ENCODE measurements around the gene ADAMTSL3. TPM values are rescaled to one million over a fixed set of nuclear protein-coding genes. Genes with fewer than 3 reads are reported as not detected.

ADAMTSL3 gene
- total RNA-seq, 2 donors from 2014 or later, result 1.6 to 8.7 TPM

- DNase-seq (no peak), ATAC-seq (no peak)
- intact Hi-C loops (cut with DNase I, micrococcal nuclease), result no loop called here
Observed at GRCh38 chr15:83973816-83974215, 319.9 kb downstream of the ADAMTSL3 start.

GRCh38 chr15:83977992-83978391 is 324.1 kb downstream of the ADAMTSL3 start:
- no peak for DNase-seq
- ATAC-seq, result no peak
- intact Hi-C loops (cut with DNase I, micrococcal nuclease), result no loop called here

GRCh38 chr15:83978588-83978987 is 324.7 kb downstream of the ADAMTSL3 start:
- DNase-seq (no peak), ATAC-seq (no peak)
- intact Hi-C loops (cut with DNase I, micrococcal nuclease), result no loop called here

- no peak for DNase-seq
- intact Hi-C loops (cut with DNase I, micrococcal nuclease), result no loop called here
- no peak for ATAC-seq
Observed at GRCh38 chr15:83980637-83981036, 326.7 kb downstream of the ADAMTSL3 start.

- ATAC-seq (no peak), DNase-seq (no peak)
- intact Hi-C loops (cut with DNase I, micrococcal nuclease), result no loop called here
Observed at GRCh38 chr15:83982748-83983147, 328.8 kb downstream of the ADAMTSL3 start.

GRCh38 chr15:83983634-83984458 is 329.9 kb downstream of the ADAMTSL3 start:
- intact Hi-C loops (cut with DNase I, micrococcal nuclease), result no loop called here
- no peak for ATAC-seq
- no peak for DNase-seq

DNA sequence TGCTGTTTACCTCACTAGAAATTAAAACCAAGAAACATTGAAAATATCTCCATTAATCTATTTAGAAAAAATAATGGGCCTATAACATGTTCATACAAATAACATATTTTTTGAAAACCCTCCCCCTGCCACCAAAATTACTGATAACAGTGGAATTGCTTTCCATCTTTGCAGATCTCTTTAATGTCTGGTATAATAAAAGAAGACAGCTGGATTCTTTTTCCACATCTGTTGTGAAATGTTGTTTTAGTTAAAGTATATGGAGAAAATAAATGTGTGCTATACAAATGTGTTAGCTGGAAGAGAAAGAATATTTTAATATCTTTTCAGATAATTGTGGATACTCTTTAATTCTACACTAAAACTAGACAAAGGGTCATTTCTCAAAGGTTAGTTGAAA is 330.7 kb downstream of the ADAMTSL3 start:
- intact Hi-C loops (cut with DNase I, micrococcal nuclease), result no loop called here
- no peak for ATAC-seq

GRCh38 chr15:83991163-83991562 is 337.2 kb downstream of the ADAMTSL3 start:
- intact Hi-C loops (cut with DNase I, micrococcal nuclease), result no loop called here
- DNase-seq (no peak), ATAC-seq (no peak)

More for the DNA sequence above, 330.7 kb downstream of the ADAMTSL3 start:
- DNase-seq, result no peak

GRCh38 chr15:83992324-83993031 is 338.6 kb downstream of the ADAMTSL3 start:
- DNase-seq (no peak), ATAC-seq (no peak)
- intact Hi-C loops (cut with DNase I, micrococcal nuclease), result no loop called here

DNA sequence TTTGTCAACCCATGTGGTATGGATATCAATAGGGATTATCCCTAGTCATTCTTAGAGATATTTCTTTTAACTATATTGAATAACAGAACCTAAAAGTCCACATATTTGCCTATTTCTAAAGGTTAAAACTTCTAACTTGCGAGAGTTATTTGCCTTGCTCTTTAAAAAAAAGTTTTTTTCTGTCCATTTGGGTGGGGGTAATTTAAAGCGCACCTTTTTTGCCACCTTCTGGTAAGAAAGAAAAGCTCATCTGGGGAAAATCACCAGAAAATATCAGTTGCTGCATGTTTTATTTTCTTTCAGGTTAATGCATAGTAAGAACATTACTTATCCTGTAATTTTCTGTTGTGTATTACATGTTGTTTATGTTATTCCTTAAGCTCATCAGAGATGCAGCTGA is 339.7 kb downstream of the ADAMTSL3 start:
- intact Hi-C loops (cut with DNase I, micrococcal nuclease), result no loop called here
- no peak for DNase-seq
- ATAC-seq, result no peak

DNA sequence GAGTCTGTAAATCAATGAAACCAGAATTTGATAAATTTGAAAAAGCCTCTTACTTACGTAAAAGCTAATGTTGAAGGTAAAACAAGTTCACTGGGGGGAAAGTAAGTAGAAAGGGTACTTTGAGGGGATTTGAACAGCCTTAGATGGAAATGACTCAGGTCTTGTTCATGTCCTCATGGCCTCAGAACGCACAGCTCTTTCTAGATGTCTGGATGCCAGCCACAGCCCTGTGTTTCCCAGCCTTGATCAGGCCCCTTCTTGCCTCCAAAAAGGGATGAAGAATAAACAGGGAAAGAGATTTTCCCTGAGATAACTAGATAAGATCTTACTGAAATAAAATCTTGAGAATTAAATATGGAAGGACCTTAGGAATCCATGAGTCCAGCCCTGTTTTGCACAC is 344.6 kb downstream of the ADAMTSL3 start:
- intact Hi-C loops (cut with DNase I, micrococcal nuclease), result no loop called here
- DNase-seq (no peak), ATAC-seq (no peak)

GRCh38 chr15:83999396-84000135 is 345.6 kb downstream of the ADAMTSL3 start:
- DNase-seq (no peak), ATAC-seq (no peak)
- intact Hi-C loops (cut with DNase I, micrococcal nuclease), result no loop called here

DNA sequence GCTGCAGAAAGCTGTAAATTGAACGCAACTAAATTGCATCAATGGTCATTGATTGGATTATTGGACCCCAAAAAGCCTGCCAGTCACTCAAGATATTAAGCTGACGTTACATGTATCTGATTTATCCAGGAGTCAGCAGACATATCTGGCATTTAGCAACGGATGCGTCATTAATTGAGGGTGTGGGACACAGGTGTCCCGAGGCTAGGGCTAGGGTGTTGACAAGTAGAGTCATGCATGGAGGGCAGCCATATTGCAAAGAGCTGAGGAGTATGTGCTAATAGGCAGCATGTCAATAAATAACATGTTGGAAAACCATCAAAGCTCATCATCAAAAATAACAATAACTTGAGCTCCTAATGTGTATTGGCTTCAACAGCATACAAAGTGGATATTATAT is 347.1 kb downstream of the ADAMTSL3 start:
- no peak for ATAC-seq
- intact Hi-C loops (cut with DNase I, micrococcal nuclease), result no loop called here

GRCh38 chr15:84001655-84002054 is 347.7 kb downstream of the ADAMTSL3 start:
- DNase-seq (no peak), ATAC-seq (no peak)
- intact Hi-C loops (cut with DNase I, micrococcal nuclease), result no loop called here

More for the DNA sequence above, 347.1 kb downstream of the ADAMTSL3 start:
- DNase-seq, result no peak

- no peak for DNase-seq
- intact Hi-C loops (cut with DNase I, micrococcal nuclease), result no loop called here
- ATAC-seq, result no peak
Observed at GRCh38 chr15:84003791-84004503, 350.0 kb downstream of the ADAMTSL3 start.

DNA sequence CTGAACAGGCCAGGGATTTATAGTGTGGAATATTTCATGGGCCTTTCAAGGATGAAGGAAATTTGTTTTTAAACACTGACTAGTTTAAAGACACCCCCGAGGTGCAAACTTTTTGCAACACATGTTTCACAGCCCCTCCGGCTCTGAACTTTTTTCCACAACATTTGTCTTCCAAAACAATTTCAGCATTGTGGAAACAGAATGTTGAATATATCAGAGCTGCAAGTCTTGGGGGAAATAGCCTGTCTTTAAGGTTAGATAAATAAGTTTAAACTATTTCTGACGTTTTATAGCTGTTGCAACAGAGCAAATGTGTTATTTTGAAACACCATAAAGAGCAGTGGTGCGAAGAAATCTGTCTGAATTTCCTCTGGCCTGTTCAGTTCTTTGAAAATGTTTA is 352.5 kb downstream of the ADAMTSL3 start:
- ATAC-seq (no peak), DNase-seq (no peak)
- intact Hi-C loops (cut with DNase I, micrococcal nuclease), result no loop called here

DNA sequence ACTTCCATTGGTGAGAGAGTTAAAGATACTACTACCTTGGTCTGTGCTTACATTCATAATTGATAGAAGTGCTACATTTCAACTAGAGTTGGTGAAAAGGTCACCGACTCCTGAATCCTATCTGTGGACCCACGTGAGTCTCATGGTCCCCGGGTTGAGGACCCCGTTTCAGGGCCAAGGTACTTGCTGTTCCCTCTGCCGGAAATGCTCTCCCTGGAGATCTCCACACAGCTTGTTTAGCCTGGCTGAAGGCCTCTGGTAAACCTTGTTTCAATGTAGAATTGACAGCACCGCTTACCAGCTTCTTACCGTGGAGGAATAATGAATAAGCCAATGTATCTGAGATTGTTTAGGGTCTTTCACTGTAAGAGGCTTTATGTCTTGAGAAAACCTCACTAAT is 355.7 kb downstream of the ADAMTSL3 start:
- ATAC-seq (no peak), DNase-seq (no peak)
- intact Hi-C loops (cut with DNase I, micrococcal nuclease), result no loop called here

- ATAC-seq (no peak), DNase-seq (no peak)
- intact Hi-C loops (cut with DNase I, micrococcal nuclease), result no loop called here
Observed at GRCh38 chr15:84010246-84010645, 356.3 kb downstream of the ADAMTSL3 start.

- ATAC-seq (no peak), DNase-seq (no peak)
- intact Hi-C loops (cut with DNase I, micrococcal nuclease), result no loop called here
Observed at GRCh38 chr15:84016371-84016770, 362.4 kb downstream of the ADAMTSL3 start.
